Peyer's patch (tissue), 4 donors: ENCODE results near the gene HADHA.

Experiments
- POLR2A ChIP-seq, 2 donors: fragments of 450-650 bp; IDR thresholded peaks; one replicate each; pipeline ENCODE4 v1.5.1; 2017; ENCODE audit warnings: antibody characterized with exemption in 2 of 2, mild to moderate bottlenecking in 2 of 2, moderate library complexity in 2 of 2
- TF ChIP-seq, protein P1 (sequence below), 6 experiments: fragments of 450-650 bp in 4 of 6; fragments of 200-600 bp in 2 of 6; sonication (generic) in 1 of 6; IDR thresholded peaks; one replicate each; pipeline ENCODE4 v1.5.1; 2017 to 2019; ENCODE audit warnings: antibody characterized with exemption in 6 of 6, mild to moderate bottlenecking in 3 of 6, moderate library complexity in 1 of 6

DNA sequence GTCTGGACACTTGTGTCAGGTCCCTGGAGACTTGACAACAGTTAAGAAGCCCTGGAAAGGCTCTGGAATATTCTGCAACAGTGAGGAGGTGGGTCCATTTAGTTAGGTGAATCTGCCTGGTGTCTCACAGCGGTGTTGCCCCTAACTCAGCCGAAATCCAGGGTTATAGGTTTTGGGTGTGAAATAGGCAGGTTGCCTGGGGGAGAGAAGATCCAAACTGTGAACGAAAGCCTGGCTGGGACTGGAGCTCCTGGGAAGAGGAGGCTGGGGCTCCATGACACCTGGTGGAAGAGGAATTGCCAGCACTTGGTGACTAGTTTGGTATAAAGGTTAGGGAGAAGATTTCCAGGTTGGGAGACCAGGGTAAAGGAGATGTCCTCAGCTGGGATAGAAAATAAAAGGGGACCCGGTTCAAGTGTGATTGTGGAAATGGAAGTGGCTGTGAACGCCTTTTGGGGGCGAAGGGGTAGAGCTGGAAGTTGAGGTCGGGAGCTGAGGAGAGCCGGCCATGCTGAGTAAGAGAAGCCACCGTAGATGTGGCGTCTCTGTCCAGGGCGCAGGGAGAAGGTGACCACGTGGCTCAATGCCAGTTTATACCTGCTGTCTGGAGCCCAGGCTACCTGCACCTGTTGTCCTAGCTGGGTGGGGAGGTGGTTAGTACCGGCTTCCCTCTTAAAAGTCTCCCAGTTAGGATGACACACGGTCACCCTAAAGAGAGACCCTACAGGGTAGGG lies 74.6 kb downstream of the HADHA start:
- TF ChIP-seq, protein P1, sequence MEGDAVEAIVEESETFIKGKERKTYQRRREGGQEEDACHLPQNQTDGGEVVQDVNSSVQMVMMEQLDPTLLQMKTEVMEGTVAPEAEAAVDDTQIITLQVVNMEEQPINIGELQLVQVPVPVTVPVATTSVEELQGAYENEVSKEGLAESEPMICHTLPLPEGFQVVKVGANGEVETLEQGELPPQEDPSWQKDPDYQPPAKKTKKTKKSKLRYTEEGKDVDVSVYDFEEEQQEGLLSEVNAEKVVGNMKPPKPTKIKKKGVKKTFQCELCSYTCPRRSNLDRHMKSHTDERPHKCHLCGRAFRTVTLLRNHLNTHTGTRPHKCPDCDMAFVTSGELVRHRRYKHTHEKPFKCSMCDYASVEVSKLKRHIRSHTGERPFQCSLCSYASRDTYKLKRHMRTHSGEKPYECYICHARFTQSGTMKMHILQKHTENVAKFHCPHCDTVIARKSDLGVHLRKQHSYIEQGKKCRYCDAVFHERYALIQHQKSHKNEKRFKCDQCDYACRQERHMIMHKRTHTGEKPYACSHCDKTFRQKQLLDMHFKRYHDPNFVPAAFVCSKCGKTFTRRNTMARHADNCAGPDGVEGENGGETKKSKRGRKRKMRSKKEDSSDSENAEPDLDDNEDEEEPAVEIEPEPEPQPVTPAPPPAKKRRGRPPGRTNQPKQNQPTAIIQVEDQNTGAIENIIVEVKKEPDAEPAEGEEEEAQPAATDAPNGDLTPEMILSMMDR (IDR thresholded peaks at IDR 0.05), result no peak
- no peak for TF ChIP-seq POLR2A (IDR thresholded peaks at IDR 0.05)
